Activated CD8-positive, alpha-beta memory T cell treated with anti-CD3 and anti-CD28 coated beads, Interleukin-2, amount 50 U/mL, for 1 hour (primary cell): ENCODE results near the gene KISS1.

Experiments
- DNase-seq: peaks from one replicate; pipeline ENCODE4 v3.0.0-alpha.2; 2020; ENCODE audit errors: extremely low read depth

Gene KISS1

GRCh38 chr1:204155881-204156280, 40.4 kb downstream of the KISS1 start:
- DNase-seq = no peak

- no peak for DNase-seq
Measured at GRCh38 chr1:204154568-204155255, 41.6 kb downstream of the KISS1 start.

- DNase-seq = no peak
Measured at GRCh38 chr1:204153667-204154066, 42.6 kb downstream of the KISS1 start.

GRCh38 chr1:204152310-204153044, 43.8 kb downstream of the KISS1 start:
- DNase-seq = no peak

- no peak for DNase-seq
Measured at GRCh38 chr1:204151552-204152309, 44.6 kb downstream of the KISS1 start, which contains the start of gene ETNK2. Gene ETNK2, minus strand, starts transcription at chr1:204152044. Its CDS starts 192 bp downstream, at chr1:204151852.

GRCh38 chr1:204150702-204151551, 45.4 kb downstream of the KISS1 start:
- no peak for DNase-seq

- DNase-seq = no peak
Measured at GRCh38 chr1:204149635-204150565, 46.4 kb downstream of the KISS1 start.

GRCh38 chr1:204149107-204149506, 47.2 kb downstream of the KISS1 start:
- DNase-seq = no peak

GRCh38 chr1:204147406-204148383, 48.6 kb downstream of the KISS1 start:
- no peak for DNase-seq

GRCh38 chr1:204146965-204147364, 49.3 kb downstream of the KISS1 start:
- DNase-seq = no peak

- no peak for DNase-seq
Measured at GRCh38 chr1:204146309-204146708, 50.0 kb downstream of the KISS1 start.

GRCh38 chr1:204145033-204145504, 51.2 kb downstream of the KISS1 start:
- DNase-seq = no peak

GRCh38 chr1:204143276-204144041, 52.8 kb downstream of the KISS1 start:
- DNase-seq = no peak

GRCh38 chr1:204142032-204142974, 54.0 kb downstream of the KISS1 start:
- DNase-seq = no peak

- DNase-seq = no peak
Measured at GRCh38 chr1:204141131-204141530, 55.2 kb downstream of the KISS1 start.
